UCSD-AML1 (cell line): ENCODE data around the gene FBXO8.

Experiments used
- DNase-seq: peaks from one replicate; lab custom pipeline; 2025; ENCODE audit not compliant: unreplicated experiment; lab: John Stamatoyannopoulos, UW

The FBXO8 gene

GRCh38 chr4:174248407-174248806 lies 35.1 kb downstream of the FBXO8 start:
- no peak for DNase-seq

- no peak for DNase-seq
Measured at GRCh38 chr4:174245714-174246113, 37.8 kb downstream of the FBXO8 start.

- DNase-seq, result no peak
Measured at GRCh38 chr4:174244441-174244840, 39.0 kb downstream of the FBXO8 start.

- DNase-seq, result no peak
Measured at GRCh38 chr4:174241162-174241561, 42.3 kb downstream of the FBXO8 start.

GRCh38 chr4:174236359-174236758 lies 47.1 kb downstream of the FBXO8 start:
- DNase-seq, result no peak

GRCh38 chr4:174230680-174231079 lies 52.8 kb downstream of the FBXO8 start:
- DNase-seq, result no peak

- DNase-seq, result no peak
Measured at GRCh38 chr4:174230148-174230547, 53.3 kb downstream of the FBXO8 start.

- DNase-seq, result no peak
Measured at GRCh38 chr4:174228988-174229387, 54.5 kb downstream of the FBXO8 start.

GRCh38 chr4:174225349-174226049 lies 58.0 kb downstream of the FBXO8 start:
- no peak for DNase-seq

GRCh38 chr4:174224550-174224949 lies 58.9 kb downstream of the FBXO8 start:
- DNase-seq, result no peak

GRCh38 chr4:174222266-174222872 lies 61.1 kb downstream of the FBXO8 start:
- no peak for DNase-seq

- DNase-seq, result no peak
Measured at GRCh38 chr4:174218127-174218790, 65.2 kb downstream of the FBXO8 start.

GRCh38 chr4:174217273-174218126 lies 66.0 kb downstream of the FBXO8 start:
- peak; percentile 36 for DNase-seq

GRCh38 chr4:174216799-174217272 lies 66.6 kb downstream of the FBXO8 start:
- no peak for DNase-seq

GRCh38 chr4:174215961-174216680 lies 67.3 kb downstream of the FBXO8 start:
- no peak for DNase-seq

GRCh38 chr4:174215057-174215456 lies 68.4 kb downstream of the FBXO8 start:
- DNase-seq, result no peak

- peak; percentile 11 for DNase-seq
Measured at GRCh38 chr4:174214101-174214878, 69.2 kb downstream of the FBXO8 start.

GRCh38 chr4:174213731-174214100 lies 69.8 kb downstream of the FBXO8 start:
- DNase-seq, result no peak

GRCh38 chr4:174212061-174212460 lies 71.4 kb downstream of the FBXO8 start:
- no peak for DNase-seq

GRCh38 chr4:174211622-174212044 lies 71.8 kb downstream of the FBXO8 start:
- no peak for DNase-seq
